Naive thymus-derived CD4-positive, alpha-beta T cell (primary cell): ENCODE data around the gene CCDC12. TPM values are rescaled to one million over a fixed set of nuclear protein-coding genes. Genes with fewer than 3 reads are reported as not detected.

ENCODE experiments used
- ATAC-seq: fragments of 150-1000 bp; cut with Tn5 transposase; 2 replicates; pipeline ENCODE4 v1.10.0; 2021; ENCODE audit warnings: mild to moderate bottlenecking, moderate library complexity
- CTCF ChIA-PET: fragments of 350-600 bp; sonication (Branson Sonifier 250); formaldehyde crosslinking; loops from one replicate; lab custom pipeline; 2021; ENCODE audit warnings: antibody characterized with exemption; lab: Charles Lee
- POLR2A ChIA-PET: fragments of 350-600 bp; sonication (Branson Sonifier 250); formaldehyde crosslinking; loops from one replicate; lab custom pipeline; 2021; ENCODE audit warnings: antibody characterized with exemption, inconsistent platforms; lab: Charles Lee
- DNase-seq, 9 donors: peaks; one replicate each; pipeline versions ENCODE4 v3.0.0 to v3.0.0-alpha.2; 2020 to 2022; ENCODE audit warnings: mixed read lengths in 1 of 9
- H3K27ac ChIP-seq: one replicate; pipeline ENCODE4 v1.7.0; 2013; ENCODE audit warnings: mild to moderate bottlenecking, low read depth, low read length, moderate library complexity
- H3K27me3 ChIP-seq, 2 donors: one replicate each; pipeline ENCODE4 v1.7.0; 2013; ENCODE audit warnings: low read length in 2 of 2, mild to moderate bottlenecking in 2 of 2, moderate library complexity in 2 of 2; ENCODE audit not compliant: control insufficient read depth in 2 of 2, insufficient read depth in 2 of 2
- H3K36me3 ChIP-seq, 3 experiments: 1 replicate in 2 of 3; 2 replicates in 1 of 3; pipeline ENCODE4 v1.7.0; 2013; ENCODE audit warnings: low read length in 3 of 3, mild to moderate bottlenecking in 3 of 3, moderate library complexity in 1 of 3; ENCODE audit not compliant: insufficient read depth in 3 of 3, control insufficient read depth in 2 of 3
- H3K4me1 ChIP-seq, 2 donors: one replicate each; pipeline ENCODE4 v1.7.0; 2013; ENCODE audit warnings: low read length in 2 of 2, mild to moderate bottlenecking in 2 of 2, moderate library complexity in 1 of 2; ENCODE audit not compliant: control insufficient read depth in 2 of 2, insufficient read depth in 2 of 2
- H3K4me3 ChIP-seq: 2 replicates; pipeline ENCODE4 v1.7.0; 2013; ENCODE audit warnings: mild to moderate bottlenecking, low read length
- H3K9me3 ChIP-seq, 3 experiments: 1 replicate in 2 of 3; 2 replicates in 1 of 3; pipeline ENCODE4 v1.7.0; 2013; ENCODE audit warnings: low read length in 3 of 3; ENCODE audit not compliant: control insufficient read depth in 2 of 3
- H3K27ac Mint-ChIP-seq, 9 donors: one replicate each; pipeline ENCODE4 v1.8.0; 2020 to 2022; ENCODE audit warnings: mixed read lengths in 9 of 9, mild to moderate bottlenecking in 8 of 9, moderate library complexity in 5 of 9, inconsistent platforms in 2 of 9
- H3K27me3 Mint-ChIP-seq, 5 donors: one replicate each; pipeline ENCODE4 v1.8.0; 2021 to 2022; ENCODE audit warnings: mixed read lengths in 5 of 5, mild to moderate bottlenecking in 1 of 5
- H3K36me3 Mint-ChIP-seq, 5 donors: one replicate each; pipeline ENCODE4 v1.8.0; 2020 to 2022; ENCODE audit warnings: mixed read lengths in 5 of 5, mild to moderate bottlenecking in 3 of 5, inconsistent platforms in 1 of 5
- H3K4me1 Mint-ChIP-seq, 7 donors: one replicate each; pipeline ENCODE4 v1.8.0; 2020 to 2022; ENCODE audit warnings: mixed read lengths in 7 of 7, mild to moderate bottlenecking in 3 of 7, inconsistent platforms in 1 of 7
- H3K4me3 Mint-ChIP-seq, 10 donors: one replicate each; pipeline ENCODE4 v1.8.0; 2020 to 2022; ENCODE audit warnings: mild to moderate bottlenecking in 10 of 10, mixed read lengths in 10 of 10, moderate library complexity in 6 of 10, inconsistent platforms in 2 of 10
- H3K9me3 Mint-ChIP-seq, 11 donors: one replicate each; pipeline ENCODE4 v1.8.0; 2020 to 2022; ENCODE audit warnings: mixed read lengths in 11 of 11, mild to moderate bottlenecking in 4 of 11, inconsistent platforms in 1 of 11, moderate library complexity in 1 of 11
- intact Hi-C, 2 donors: fragments of 100-400 bp; cut with micrococcal nuclease; formaldehyde crosslinking; loops; one replicate each; pipeline ENCODE4 v1.15.1; 2023
- polyA plus RNA-seq, 2 donors: library from polyadenylated mRNA; unstranded; fragments of 300-500 nt; fragmentation: Illumina TruSeq; gene quantifications; one replicate each; pipeline ENCODE4 v1.2.3, GENCODE V29; 2021
- total RNA-seq, 6 experiments: library from RNA in 5 of 6; stranded (reverse) in 5 of 6; gene quantifications; 1 replicate in 5 of 6; 2 replicates in 1 of 6; pipeline ENCODE4 v1.2.3 and lab custom pipeline; 2021 to 2026

CCDC12 gene
- total and polyA plus RNA-seq, 7 experiments from 2014 or later, result 51.6 to 115 (median 60.2) TPM

- Mint-ChIP-seq H3K27ac (peak overlapping the region in 7 of 9 donors; percentile 10 to 43 (median 35)), H3K27me3 (no peaks in the 10 kb centered on the region), H3K4me1 (peaks cover 40 to 76% (median 57%) of the 10 kb centered on the region in 7 donors), H3K36me3 (peaks cover 3 to 28% (median 19%) of the 10 kb centered on the region in 5 donors), H3K9me3 (peaks cover 0 to 12% (median 0%) of the 10 kb centered on the region in 11 donors), H3K4me3 (peak overlapping the region in 7 of 10 donors; percentile 8 to 55 (median 14))
- ATAC-seq (no peak), DNase-seq (peak in 2 of 9 donors; percentile 14 to 15)
- peaks cover 34 to 64% of the 10 kb centered on the region in 2 donors for H3K4me1 ChIP-seq
- ChIA-PET POLR2A (interaction anchor here (0.6 kb wide), 1 partner anchor 14 kb away, joined by 4 read pairs; no protein-coding TSS in a partner anchor), CTCF (interaction anchor here (0.7 to 1.3 kb wide), 3 partner anchors 28 to 1268 kb away, joined by 3 to 5 read pairs (median 5); no protein-coding TSS in a partner anchor)
- H3K27ac ChIP-seq, result no peak overlapping the region
- intact Hi-C loops, result loop anchor here in 1 of 2 donors (5.0 kb wide), 1 partner anchor 49 kb away; the partner anchor contains the start of genes CCDC12 and NBEAL2
- H3K4me3 ChIP-seq, result no peak overlapping the region
- no peaks in the 10 kb centered on the region for H3K27me3 ChIP-seq
- H3K9me3 ChIP-seq, result no peaks in the 10 kb centered on the region
- peaks cover 11 to 36% (median 17%) of the 10 kb centered on the region in 3 experiments for H3K36me3 ChIP-seq
Observed at GRCh38 chr3:46928282-46928681, 48.3 kb downstream of the CCDC12 start.

- ATAC-seq (no peak), DNase-seq (no peak)
- Mint-ChIP-seq H3K27ac (peak overlapping the region in 5 of 9 donors; percentile 28 to 84 (median 77)), H3K9me3 (peaks cover 0 to 12% (median 0%) of the 10 kb centered on the region in 11 donors), H3K36me3 (peaks cover 7 to 30% (median 19%) of the 10 kb centered on the region in 5 donors), H3K4me3 (peak overlapping the region in 3 of 10 donors; percentile 42 to 64 (median 50)), H3K4me1 (peaks cover 40 to 76% (median 59%) of the 10 kb centered on the region in 7 donors), H3K27me3 (no peaks in the 10 kb centered on the region)
- no peak overlapping the region for H3K4me3 ChIP-seq
- no peaks in the 10 kb centered on the region for H3K27me3 ChIP-seq
- intact Hi-C loops, result loop anchor here in 1 of 2 donors (5.0 kb wide), 1 partner anchor 50 kb away; the partner anchor contains the start of genes CCDC12 and NBEAL2
- H3K9me3 ChIP-seq, result no peaks in the 10 kb centered on the region
- peaks cover 12 to 42% (median 22%) of the 10 kb centered on the region in 3 experiments for H3K36me3 ChIP-seq
- ChIA-PET CTCF (interaction anchor here (0.7 to 1.3 kb wide), 3 partner anchors 29 to 1268 kb away, joined by 3 to 5 read pairs (median 5); no protein-coding TSS in a partner anchor), POLR2A (interaction anchor here (0.6 kb wide), 1 partner anchor 13 kb away, joined by 4 read pairs; no protein-coding TSS in a partner anchor)
- peaks cover 34 to 60% of the 10 kb centered on the region in 2 donors for H3K4me1 ChIP-seq
- H3K27ac ChIP-seq, result peak overlapping the region; percentile 34
Observed at GRCh38 chr3:46927718-46928073, 48.8 kb downstream of the CCDC12 start.

- peak overlapping the region; percentile 28 to 87 (median 79) for H3K27ac Mint-ChIP-seq
- no peaks in the 10 kb centered on the region for H3K27me3 Mint-ChIP-seq
- ChIA-PET CTCF (interaction anchor here (1.3 kb wide), 1 partner anchor 71 kb away, joined by 5 read pairs; no protein-coding TSS in a partner anchor), POLR2A (no interaction called here)
- Histone ChIP-seq H3K36me3 (peaks cover 18 to 48% (median 26%) of the 10 kb centered on the region in 3 experiments), H3K27ac (peak overlapping the region; percentile 34), H3K4me1 (peaks cover 32 to 54% of the 10 kb centered on the region in 2 donors), H3K4me3 (peak overlapping the region; percentile 30), H3K9me3 (no peaks in the 10 kb centered on the region), H3K27me3 (no peaks in the 10 kb centered on the region)
- intact Hi-C loops, result loop anchor here in 1 of 2 donors (5.0 kb wide), 1 partner anchor 50 kb away; the partner anchor contains the start of genes CCDC12 and NBEAL2
- H3K9me3 Mint-ChIP-seq, result peaks cover 0 to 12% (median 0%) of the 10 kb centered on the region in 11 donors
- H3K36me3 Mint-ChIP-seq, result peaks cover 7 to 32% (median 19%) of the 10 kb centered on the region in 5 donors
- peak; percentile 42 for ATAC-seq
- peak overlapping the region in 9 of 10 donors; percentile 29 to 75 (median 42) for H3K4me3 Mint-ChIP-seq
- DNase-seq, result no peak
- H3K4me1 Mint-ChIP-seq, result peaks cover 38 to 71% (median 56%) of the 10 kb centered on the region in 7 donors
Observed at GRCh38 chr3:46926871-46927717, 49.5 kb downstream of the CCDC12 start.

- no peak for ATAC-seq
- no peak for DNase-seq
- peaks cover 20 to 54% (median 26%) of the 10 kb centered on the region in 3 experiments for H3K36me3 ChIP-seq
- peaks cover 31 to 64% (median 49%) of the 10 kb centered on the region in 7 donors for H3K4me1 Mint-ChIP-seq
- H3K4me1 ChIP-seq, result peaks cover 25 to 47% of the 10 kb centered on the region in 2 donors
- H3K36me3 Mint-ChIP-seq, result peaks cover 7 to 36% (median 19%) of the 10 kb centered on the region in 5 donors
- H3K9me3 Mint-ChIP-seq, result peaks cover 0 to 12% (median 0%) of the 10 kb centered on the region in 11 donors
- no peaks in the 10 kb centered on the region for H3K27me3 Mint-ChIP-seq
- peak overlapping the region; percentile 34 for H3K27ac ChIP-seq
- H3K4me3 ChIP-seq, result peak overlapping the region; percentile 30
- H3K4me3 Mint-ChIP-seq, result peak overlapping the region in 3 of 10 donors; percentile 33 to 75 (median 38)
- peak overlapping the region in 7 of 9 donors; percentile 12 to 87 (median 79) for H3K27ac Mint-ChIP-seq
- no peaks in the 10 kb centered on the region for H3K27me3 ChIP-seq
- H3K9me3 ChIP-seq, result no peaks in the 10 kb centered on the region
- intact Hi-C loops, result loop anchor here in 1 of 2 donors (5.0 kb wide), 1 partner anchor 51 kb away; the partner anchor contains the start of genes CCDC12 and NBEAL2
- POLR2A ChIA-PET, result no interaction called here
- CTCF ChIA-PET, result no interaction called here
Observed at GRCh38 chr3:46926447-46926846, 50.1 kb downstream of the CCDC12 start.

- intact Hi-C loops, result loop anchor here in 1 of 2 donors (5.0 kb wide), 1 partner anchor 51 kb away; the partner anchor contains the start of genes CCDC12 and NBEAL2
- no peak overlapping the region for H3K4me3 Mint-ChIP-seq
- peaks cover 27 to 60% (median 45%) of the 10 kb centered on the region in 7 donors for H3K4me1 Mint-ChIP-seq
- no peaks in the 10 kb centered on the region for H3K27me3 Mint-ChIP-seq
- peaks cover 0 to 12% (median 0%) of the 10 kb centered on the region in 11 donors for H3K9me3 Mint-ChIP-seq
- H3K4me3 ChIP-seq, result no peak overlapping the region
- peaks cover 7 to 38% (median 19%) of the 10 kb centered on the region in 5 donors for H3K36me3 Mint-ChIP-seq
- peaks cover 20 to 59% (median 29%) of the 10 kb centered on the region in 3 experiments for H3K36me3 ChIP-seq
- H3K27me3 ChIP-seq, result no peaks in the 10 kb centered on the region
- CTCF ChIA-PET, result no interaction called here
- H3K9me3 ChIP-seq, result no peaks in the 10 kb centered on the region
- H3K4me1 ChIP-seq, result peaks cover 23 to 43% of the 10 kb centered on the region in 2 donors
- POLR2A ChIA-PET, result interaction anchor here (0.6 kb wide), 1 partner anchor 149 kb away, joined by 3 read pairs; no protein-coding TSS in a partner anchor
- ATAC-seq, result no peak
- no peak for DNase-seq
- H3K27ac Mint-ChIP-seq, result peak overlapping the region in 6 of 9 donors; percentile 32 to 84 (median 60)
- H3K27ac ChIP-seq, result peak overlapping the region; percentile 34
Observed at GRCh38 chr3:46926039-46926438, 50.5 kb downstream of the CCDC12 start.

- no peak overlapping the region for H3K27ac ChIP-seq
- no peak overlapping the region for H3K4me3 ChIP-seq
- intact Hi-C loops, result loop anchor here in 1 of 2 donors (5.0 kb wide), 1 partner anchor 52 kb away; the partner anchor contains the start of genes CCDC12 and NBEAL2
- no peaks in the 10 kb centered on the region for H3K9me3 ChIP-seq
- peaks cover 0 to 12% (median 0%) of the 10 kb centered on the region in 11 donors for H3K9me3 Mint-ChIP-seq
- H3K27ac Mint-ChIP-seq, result peak overlapping the region in 4 of 9 donors; percentile 11 to 77 (median 46)
- H3K36me3 Mint-ChIP-seq, result peaks cover 7 to 42% (median 19%) of the 10 kb centered on the region in 5 donors
- H3K4me1 ChIP-seq, result peaks cover 23 to 38% of the 10 kb centered on the region in 2 donors
- H3K4me3 Mint-ChIP-seq, result no peak overlapping the region
- DNase-seq (no peak), ATAC-seq (no peak)
- H3K4me1 Mint-ChIP-seq, result peaks cover 23 to 56% (median 41%) of the 10 kb centered on the region in 7 donors
- no peaks in the 10 kb centered on the region for H3K27me3 Mint-ChIP-seq
- ChIA-PET CTCF (no interaction called here), POLR2A (interaction anchor here (0.6 kb wide), 1 partner anchor 148 kb away, joined by 3 read pairs; no protein-coding TSS in a partner anchor)
- peaks cover 24 to 63% (median 30%) of the 10 kb centered on the region in 3 experiments for H3K36me3 ChIP-seq
- H3K27me3 ChIP-seq, result no peaks in the 10 kb centered on the region
Observed at GRCh38 chr3:46925585-46925934, 51.0 kb downstream of the CCDC12 start.
